Spleen (tissue), 7 donors: ENCODE results near the gene SLC10A6.

Source experiments
- CTCF ChIP-seq, 11 experiments: fragments of 200-600 bp in 7 of 11; fragments of 450-650 bp in 4 of 11; sonication (generic) in 4 of 11; IDR thresholded peaks in 8 of 11; conservative IDR thresholded peaks in 3 of 11; 1 replicate in 7 of 11; 2 replicates in 4 of 11; pipeline versions ENCODE4 v1.4.0 to v1.8.0; 2016 to 2021; ENCODE audit warnings: antibody characterized with exemption in 11 of 11, inconsistent platforms in 4 of 11, mild to moderate bottlenecking in 1 of 11
- POLR2A ChIP-seq, 3 donors: fragments of 450-650 bp; IDR thresholded peaks; one replicate each; pipeline ENCODE4 v1.5.1; 2017; ENCODE audit warnings: antibody characterized with exemption in 3 of 3, mild to moderate bottlenecking in 1 of 3
- POLR2AphosphoS5 ChIP-seq, 3 donors: sonication (generic); formaldehyde crosslinking; IDR thresholded peaks; one replicate each; pipeline ENCODE4 v1.5.1; 2017; ENCODE audit warnings: antibody characterized with exemption in 3 of 3
- donor health status: DM: no; HTN: no; CAD: no; lungs with moderate emphysema.
- donor health status: DM: no; HTN: no; CAD: no.
- donor health status: DM: no; HTN: no; CAD: no.

GRCh38 chr4:86841309-86841708, 7.9 kb downstream of the SLC10A6 start:
- TF ChIP-seq CTCF (IDR thresholded peaks at IDR 0.05 in 8 of 11, conservative IDR thresholded peaks at IDR 0.05 in 3 of 11) = no peak
- no peak for TF ChIP-seq POLR2AphosphoS5 (IDR thresholded peaks at IDR 0.05)
- no peak for TF ChIP-seq POLR2A (IDR thresholded peaks at IDR 0.05)
